GM12864 (cell line): ENCODE results near the gene KCNAB2.

ENCODE experiments used
- DNase-seq: peaks from one replicate; pipeline ENCODE4 v3.0.0-alpha.2; 2011; ENCODE audit warnings: low read depth
- H3K4me3 ChIP-seq: 2 replicates; pipeline ENCODE4 v1.5.1; 2011; ENCODE audit warnings: mild to moderate bottlenecking, low read depth, low read length, control low read depth
- TF ChIP-seq, protein P1 (sequence below): IDR thresholded peaks from 2 replicates; pipeline ENCODE4 v1.5.1; 2011; ENCODE audit warnings: low read depth, mild to moderate bottlenecking, moderate library complexity, low read length, control low read depth, inconsistent platforms; ENCODE audit errors: missing control alignments

The KCNAB2 gene

DNA sequence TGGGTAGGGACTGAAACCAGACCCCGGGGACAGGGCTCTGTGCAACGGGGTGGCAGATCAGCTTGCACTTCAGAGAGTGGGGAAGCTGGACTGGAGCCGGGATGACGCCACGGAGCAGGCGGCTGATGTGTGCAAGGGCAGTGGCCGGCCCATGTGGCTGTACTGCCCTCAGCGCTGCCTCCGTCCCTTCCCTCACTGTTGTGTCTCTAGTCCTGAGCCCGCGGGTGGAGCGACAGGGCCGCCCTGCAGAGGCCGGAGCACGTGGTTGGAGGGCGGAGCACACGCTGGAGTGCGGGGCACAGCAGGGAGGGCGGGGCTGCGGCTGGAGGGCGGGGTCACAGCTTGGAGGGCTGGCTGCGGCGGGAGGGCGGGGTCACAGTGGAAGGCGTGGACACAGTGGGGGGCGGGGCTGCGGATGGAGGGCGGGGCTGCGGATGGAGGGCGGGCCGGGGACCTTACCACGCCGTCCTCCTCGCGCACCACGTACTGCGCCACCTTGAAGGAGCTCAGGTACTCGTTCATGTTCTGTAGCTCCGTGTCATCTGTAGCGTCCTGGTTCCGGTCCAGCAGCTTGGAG, 82.0 kb downstream of the KCNAB2 start:
- no peak for DNase-seq
- TF ChIP-seq, protein P1, sequence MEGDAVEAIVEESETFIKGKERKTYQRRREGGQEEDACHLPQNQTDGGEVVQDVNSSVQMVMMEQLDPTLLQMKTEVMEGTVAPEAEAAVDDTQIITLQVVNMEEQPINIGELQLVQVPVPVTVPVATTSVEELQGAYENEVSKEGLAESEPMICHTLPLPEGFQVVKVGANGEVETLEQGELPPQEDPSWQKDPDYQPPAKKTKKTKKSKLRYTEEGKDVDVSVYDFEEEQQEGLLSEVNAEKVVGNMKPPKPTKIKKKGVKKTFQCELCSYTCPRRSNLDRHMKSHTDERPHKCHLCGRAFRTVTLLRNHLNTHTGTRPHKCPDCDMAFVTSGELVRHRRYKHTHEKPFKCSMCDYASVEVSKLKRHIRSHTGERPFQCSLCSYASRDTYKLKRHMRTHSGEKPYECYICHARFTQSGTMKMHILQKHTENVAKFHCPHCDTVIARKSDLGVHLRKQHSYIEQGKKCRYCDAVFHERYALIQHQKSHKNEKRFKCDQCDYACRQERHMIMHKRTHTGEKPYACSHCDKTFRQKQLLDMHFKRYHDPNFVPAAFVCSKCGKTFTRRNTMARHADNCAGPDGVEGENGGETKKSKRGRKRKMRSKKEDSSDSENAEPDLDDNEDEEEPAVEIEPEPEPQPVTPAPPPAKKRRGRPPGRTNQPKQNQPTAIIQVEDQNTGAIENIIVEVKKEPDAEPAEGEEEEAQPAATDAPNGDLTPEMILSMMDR, result no peak

DNA sequence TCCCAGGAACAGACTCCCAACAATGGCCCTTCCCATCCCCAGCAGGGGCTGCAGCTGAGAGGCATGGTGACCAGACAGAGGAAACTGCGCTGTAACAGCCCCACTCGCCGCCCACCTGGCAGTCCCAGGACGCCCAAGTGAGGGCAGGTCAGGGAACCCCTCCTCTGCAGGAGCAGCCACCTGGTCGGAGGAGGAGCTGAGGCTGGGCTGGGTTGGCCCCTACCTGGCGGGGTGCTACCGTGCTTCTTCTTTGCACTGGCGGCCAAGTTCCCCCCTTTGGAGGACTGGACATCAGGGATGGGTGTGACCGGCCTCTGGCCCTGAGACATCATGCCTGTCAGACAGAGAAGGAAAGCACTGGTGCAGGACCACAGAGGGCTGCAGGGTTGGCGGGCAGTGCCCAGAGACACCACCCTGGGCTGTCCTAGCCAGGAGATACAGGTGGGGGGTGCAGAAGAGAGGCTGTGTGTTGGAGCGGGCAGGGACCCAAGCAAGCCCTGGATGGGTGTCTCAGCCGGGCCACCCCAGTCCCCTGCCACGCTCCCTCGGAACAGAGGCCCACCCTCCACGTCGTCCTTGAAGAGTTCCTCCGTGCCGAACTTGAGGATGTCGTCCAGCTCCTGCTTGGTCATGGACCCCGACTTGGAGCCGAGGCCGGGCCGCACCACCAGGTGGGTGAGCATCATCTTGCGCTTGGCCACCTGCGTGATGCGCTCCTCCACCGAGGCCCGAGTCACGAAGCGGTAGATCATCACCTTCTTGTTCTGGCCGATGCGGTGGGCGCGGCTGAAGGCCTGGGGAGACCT, 82.8 kb downstream of the KCNAB2 start:
- no peak for DNase-seq
- TF ChIP-seq, protein P1, result no peak
- no peak overlapping the region for H3K4me3 ChIP-seq

More for the DNA sequence above, 82.0 kb downstream of the KCNAB2 start:
- no peak overlapping the region for H3K4me3 ChIP-seq

DNA sequence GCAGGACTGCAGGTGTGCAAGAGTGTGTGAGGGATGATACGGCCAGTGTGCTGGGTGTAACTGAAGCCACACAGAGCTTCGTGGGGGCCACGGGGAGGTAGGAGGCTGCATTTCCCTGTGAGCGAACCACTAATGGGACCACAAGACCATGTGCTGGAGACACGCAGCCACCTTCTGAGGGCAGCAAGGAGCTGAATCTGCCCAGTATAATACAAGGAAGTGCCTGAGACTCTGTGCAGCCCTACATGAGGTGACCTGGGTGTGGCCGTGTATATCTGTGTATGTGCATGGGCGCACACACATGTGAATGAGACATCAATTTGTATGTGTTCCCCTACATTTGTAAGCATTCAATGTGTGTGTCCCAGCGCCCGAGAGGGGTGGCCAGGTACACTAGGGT, 83.6 kb downstream of the KCNAB2 start:
- DNase-seq, result no peak
- TF ChIP-seq, protein P1, result no peak
- H3K4me3 ChIP-seq, result no peak overlapping the region

DNA sequence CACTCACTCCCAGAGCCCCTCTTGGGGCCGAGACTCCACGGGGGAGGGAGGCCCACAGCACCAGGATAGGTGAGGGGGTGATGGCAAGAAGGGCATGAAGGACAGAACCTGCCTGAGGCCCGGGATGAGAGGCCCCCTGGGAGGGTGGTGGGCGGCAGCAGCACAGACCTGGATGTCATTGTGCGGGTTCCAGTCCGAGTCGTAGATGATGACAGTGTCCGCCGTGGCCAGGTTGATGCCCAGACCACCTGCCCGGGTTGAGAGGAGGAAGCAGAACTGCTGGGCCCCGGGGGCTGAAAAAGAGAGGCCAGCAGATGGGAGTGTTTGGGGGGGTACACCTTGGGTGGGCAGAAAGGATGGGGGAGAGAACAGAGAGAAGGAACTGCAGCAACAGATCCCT, 84.3 kb downstream of the KCNAB2 start:
- DNase-seq, result no peak
- TF ChIP-seq, protein P1, result no peak
- H3K4me3 ChIP-seq, result no peak overlapping the region

DNA sequence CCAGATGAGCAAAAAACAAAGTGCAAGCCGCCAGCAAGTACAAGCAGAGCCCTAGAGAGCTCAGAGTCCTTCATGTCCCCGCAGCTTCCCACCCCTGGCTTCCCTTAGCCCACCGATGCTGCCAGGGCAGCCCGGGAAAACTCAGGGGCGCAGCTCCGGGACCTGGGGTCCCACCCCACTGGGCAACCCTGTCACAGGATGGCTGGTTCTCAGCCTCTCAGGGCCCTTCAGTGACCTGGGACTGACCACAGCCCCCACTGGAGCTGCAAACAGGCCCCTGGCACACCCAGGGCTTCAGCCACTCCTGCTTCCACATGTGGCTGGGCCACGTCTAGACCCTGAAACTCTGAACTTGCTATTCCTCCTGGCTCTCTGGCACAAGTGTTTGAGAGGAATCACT, 84.9 kb downstream of the KCNAB2 start:
- no peak for DNase-seq
- TF ChIP-seq, protein P1, result no peak
- no peak overlapping the region for H3K4me3 ChIP-seq

DNA sequence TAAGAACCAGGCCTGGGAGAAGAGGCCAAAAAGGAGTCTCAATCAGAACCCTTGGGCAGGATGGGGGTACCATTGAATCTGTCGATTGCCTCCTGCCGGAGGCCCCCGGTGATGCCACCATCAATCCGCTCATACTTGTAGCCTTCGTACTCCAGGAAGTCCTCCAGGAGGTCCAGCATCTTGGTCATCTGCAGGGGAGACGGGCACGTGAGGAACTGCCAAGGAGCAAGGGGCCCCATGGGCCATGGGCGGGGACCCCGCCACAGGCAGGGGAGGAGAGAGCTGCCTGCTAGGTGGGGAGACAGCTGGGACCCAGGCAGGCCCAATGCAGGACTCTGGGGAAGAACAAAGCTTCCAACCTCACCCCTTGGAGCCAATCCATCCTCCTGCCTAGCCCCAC, 85.9 kb downstream of the KCNAB2 start:
- TF ChIP-seq, protein P1, result no peak
- no peak for DNase-seq
- H3K4me3 ChIP-seq, result no peak overlapping the region
